PC-3 (cell line): Measurements from ENCODE around the gene TLN1. TPM values are rescaled to one million over a fixed set of nuclear protein-coding genes. Genes with fewer than 3 reads are reported as not detected.

ENCODE experiments used
- ATAC-seq: fragments of 200-7000 bp; cut with Tn5 transposase; 2 replicates; pipeline ENCODE4 v1.9.1; 2020; ENCODE audit warnings: mild to moderate bottlenecking, moderate library complexity
- BruUV-seq: library from RNA; stranded (reverse); fragments of 400-500 nt; replicated peaks from 2 replicates; lab custom pipeline; 2021; lab: Mats Ljungman, UMichigan
- CTCF ChIA-PET: fragments of 300-600 bp; sonication (Branson Sonifier 250); formaldehyde crosslinking; loops from one replicate; lab custom pipeline; 2022; ENCODE audit warnings: antibody characterized with exemption; lab: Charles Lee
- POLR2A ChIA-PET: fragments of 300-600 bp; sonication (Branson Sonifier 250); formaldehyde crosslinking; loops from one replicate; lab custom pipeline; 2022; ENCODE audit warnings: antibody characterized with exemption; ENCODE audit not compliant: unreplicated experiment; lab: Charles Lee
- DNase-seq: peaks from one replicate; pipeline ENCODE4 v3.0.0-alpha.2; 2015
- H2AFZ ChIP-seq: fragments of 300-600 bp; sonication (generic); 2 replicates; pipeline ENCODE4 v1.6.0; 2016; ENCODE audit warnings: antibody characterized with exemption, low read length
- H3F3A ChIP-seq: fragments of 300-600 bp; sonication (generic); one replicate; pipeline ENCODE4 v1.6.0; 2017; ENCODE audit warnings: antibody characterized with exemption, low read length, control low read depth, mild to moderate bottlenecking; ENCODE audit not compliant: unreplicated experiment
- H3K27ac ChIP-seq: fragments of 300-600 bp; sonication (generic); 2 replicates; pipeline ENCODE4 v1.5.1; 2016; ENCODE audit warnings: mild to moderate bottlenecking, low read length
- H3K27me3 ChIP-seq: fragments of 300-600 bp; sonication (generic); 2 replicates; pipeline ENCODE4 v1.6.1; 2016; ENCODE audit warnings: low read length, mixed read lengths
- H3K36me3 ChIP-seq: fragments of 300-600 bp; sonication (generic); 2 replicates; pipeline ENCODE4 v1.6.1; 2016; ENCODE audit warnings: low read depth, mixed run types, low read length, mixed read lengths
- H3K4me1 ChIP-seq: fragments of 300-600 bp; sonication (generic); 2 replicates; pipeline ENCODE4 v1.5.1; 2016; ENCODE audit warnings: low read length; ENCODE audit not compliant: insufficient read depth
- H3K4me2 ChIP-seq: fragments of 300-600 bp; sonication (generic); 2 replicates; pipeline ENCODE4 v1.6.0; 2016; ENCODE audit warnings: low read length
- H3K4me3 ChIP-seq: fragments of 300-600 bp; sonication (generic); 2 replicates; pipeline ENCODE4 v1.5.1; 2016; ENCODE audit warnings: mild to moderate bottlenecking, low read length, mixed read lengths
- H3K79me2 ChIP-seq: fragments of 300-600 bp; sonication (generic); 2 replicates; pipeline ENCODE4 v1.6.1; 2017; ENCODE audit warnings: low read length, mixed read lengths
- H3K9ac ChIP-seq: fragments of 300-600 bp; sonication (generic); 2 replicates; pipeline ENCODE4 v1.6.0; 2016; ENCODE audit warnings: mild to moderate bottlenecking, low read length
- H3K9me2 ChIP-seq: fragments of 300-600 bp; sonication (generic); replicated peaks from 2 replicates; pipeline ENCODE4 v1.6.1; 2016; ENCODE audit warnings: mixed run types, low read length, mixed read lengths
- H3K9me3 ChIP-seq: fragments of 300-600 bp; sonication (generic); 2 replicates; pipeline ENCODE4 v1.6.1; 2016; ENCODE audit warnings: low read length, mixed read lengths
- H4K20me1 ChIP-seq: fragments of 300-600 bp; sonication (generic); 2 replicates; pipeline ENCODE4 v1.6.1; 2016; ENCODE audit warnings: low read length, mixed read lengths
- CTCF ChIP-seq: fragments of 300-600 bp; sonication (generic); conservative IDR thresholded peaks from 2 replicates; pipeline ENCODE4 v1.5.1; 2017; ENCODE audit warnings: antibody characterized with exemption, low read depth, mild to moderate bottlenecking, low read length
- EZH2 ChIP-seq: fragments of 300-600 bp; sonication (generic); IDR thresholded peaks from one replicate; pipeline ENCODE4 v1.6.1; 2017; ENCODE audit warnings: antibody characterized with exemption, mild to moderate bottlenecking, low read length; ENCODE audit not compliant: unreplicated experiment
- EZH2phosphoT487 ChIP-seq: fragments of 300-600 bp; sonication (generic); IDR thresholded peaks from 2 replicates; pipeline ENCODE4 v1.6.1; 2018; ENCODE audit warnings: mild to moderate bottlenecking, antibody characterized with exemption, low read length, borderline replicate concordance
- intact Hi-C: fragments of 100-400 bp; cut with micrococcal nuclease; formaldehyde crosslinking; loops from 2 replicates; pipeline ENCODE4 v1.9.0; 2023
- total RNA-seq: library from RNA; depleted of rRNA; stranded (reverse); fragments of >200 nt; gene quantifications from 2 replicates; pipeline ENCODE4 v1.2.3, GENCODE V29; 2014

The TLN1 gene
- total RNA-seq, 1 experiment from 2014 or later: 118 TPM

- Histone ChIP-seq H4K20me1 (no peaks in the 10 kb centered on the region), H3K9me3 (no peaks in the 10 kb centered on the region), H3K4me1 (peaks cover 18% of the 10 kb centered on the region), H3K36me3 (peaks cover 20% of the 10 kb centered on the region), H3K27me3 (no peaks in the 10 kb centered on the region), H3K79me2 (no peaks in the 10 kb centered on the region), H3K27ac (peak overlapping the region; percentile 73), H3K9ac (peak overlapping the region; percentile 35; the same call in 1 of the 2 replicates), H3F3A (no peaks in the 10 kb centered on the region), H3K4me2 (no peak overlapping the region; the same call in 1 of the 2 replicates), H3K9me2 (no peaks in the 10 kb centered on the region), H2AFZ (no peak overlapping the region), H3K4me3 (no peak overlapping the region)
- ChIA-PET CTCF (interaction anchor here (1.2 kb wide), 2 partner anchors 35 to 36 kb away, joined by 3 to 5 read pairs; partner anchors contain the start of genes CREB3 and TLN1), POLR2A (interaction anchor here (1.0 kb wide), 1 partner anchor 53 kb away, joined by 3 read pairs; the partner anchor contains the start of genes GBA2 and RGP1)
- intact Hi-C loops: loop anchor here (5.0 kb wide), 1 partner anchor 39 kb away; the partner anchor contains the start of genes CCDC107 and RMRP
- ATAC-seq: peak; percentile 87
- TF ChIP-seq CTCF: no peak
- no peak for TF ChIP-seq EZH2
- no peak for TF ChIP-seq EZH2phosphoT487
- DNase-seq: peak; percentile 71
- BruUV-seq: no TSS peak
These were observed 36.0 kb downstream of the TLN1 start for GRCh38 chr9:35695943-35696401.

DNA sequence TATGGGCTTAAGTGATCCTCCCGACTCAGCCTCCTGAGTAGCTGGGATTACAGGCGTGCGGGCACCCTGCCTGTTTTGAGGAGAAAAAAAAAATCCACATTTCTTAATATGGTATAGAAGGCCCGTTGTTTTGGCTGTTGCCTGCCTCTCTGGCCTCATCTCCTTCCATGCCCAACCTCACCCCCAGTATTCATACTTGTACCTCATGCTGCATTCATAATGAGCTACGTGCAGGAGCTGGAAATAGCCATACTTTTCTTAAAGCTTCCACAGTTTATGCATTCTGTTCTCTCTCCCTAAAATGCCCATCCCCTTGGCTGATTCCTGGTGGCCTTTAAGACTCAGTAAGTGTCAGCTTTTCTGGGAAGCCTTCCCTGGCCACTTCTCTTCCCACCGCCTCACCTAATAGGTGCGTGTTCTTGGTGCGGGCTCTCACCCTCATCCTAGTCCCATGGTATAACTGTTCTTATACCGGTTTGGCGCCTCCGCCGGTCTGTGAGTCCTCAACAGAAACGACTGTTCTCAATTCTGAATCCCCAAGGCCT is 40.2 kb downstream of the TLN1 start:
- H3K27ac ChIP-seq: no peak overlapping the region
- no peaks in the 10 kb centered on the region for H3K9me3 ChIP-seq
- no TSS peak for BruUV-seq
- peak overlapping the region; percentile 83; the same call in 1 of the 2 replicates for H3K4me3 ChIP-seq
- H3K27me3 ChIP-seq: no peaks in the 10 kb centered on the region
- no peaks in the 10 kb centered on the region for H4K20me1 ChIP-seq
- H3K9me2 ChIP-seq: no peaks in the 10 kb centered on the region
- ChIA-PET POLR2A (interaction anchor here (0.6 kb wide), 1 partner anchor 1179 kb away, joined by 5 read pairs; no protein-coding TSS in a partner anchor), CTCF (interaction anchor here (0.7 kb wide), 1 partner anchor 31 kb away, joined by 8 read pairs; no protein-coding TSS in a partner anchor)
- H3K9ac ChIP-seq: 0 out of 2 replicates have a peak overlapping the region, but pooled peaks have one; percentile 85
- no peak overlapping the region; the same call in 1 of the 2 replicates for H3K4me2 ChIP-seq
- no peaks in the 10 kb centered on the region for H3K79me2 ChIP-seq
- DNase-seq: no peak
- no peak for ATAC-seq
- TF ChIP-seq EZH2phosphoT487: no peak
- TF ChIP-seq CTCF: no peak
- TF ChIP-seq EZH2: no peak
- peaks cover 45% of the 10 kb centered on the region for H3K4me1 ChIP-seq
- no peaks in the 10 kb centered on the region for H3F3A ChIP-seq
- no peak overlapping the region; the same call in 1 of the 2 replicates for H2AFZ ChIP-seq
- intact Hi-C loops: no loop called here
- H3K36me3 ChIP-seq: peaks cover 5% of the 10 kb centered on the region

- Histone ChIP-seq H3F3A (no peaks in the 10 kb centered on the region), H3K4me2 (peak overlapping the region; percentile 88), H3K9me3 (no peaks in the 10 kb centered on the region), H3K27me3 (no peaks in the 10 kb centered on the region), H3K9ac (peak overlapping the region; percentile 85), H3K27ac (peak overlapping the region; percentile 56), H4K20me1 (no peaks in the 10 kb centered on the region), H3K9me2 (no peaks in the 10 kb centered on the region), H3K4me3 (peak overlapping the region; percentile 83), H3K79me2 (no peaks in the 10 kb centered on the region), H2AFZ (peak overlapping the region; percentile 94), H3K4me1 (peaks cover 40% of the 10 kb centered on the region), H3K36me3 (0 out of 2 replicates have a peak, but pooled peaks cover under 1% of the 10 kb centered on the region)
- ChIA-PET CTCF (no interaction called here), POLR2A (no interaction called here)
- BruUV-seq: no TSS peak
- ATAC-seq: no peak
- TF ChIP-seq EZH2phosphoT487 (no peak), CTCF (no peak), EZH2 (no peak)
- DNase-seq: peak; percentile 7
- intact Hi-C loops: no loop called here
These were observed 40.7 kb downstream of the TLN1 start for GRCh38 chr9:35691334-35691650.
